Endothelial cell of umbilical vein (primary cell): Measurements from ENCODE around the gene ADD2. TPM values are rescaled to one million over a fixed set of nuclear protein-coding genes. Genes with fewer than 3 reads are reported as not detected.

Experiments
- BruUV-seq: library from RNA; stranded (reverse); fragments of 400-500 nt; replicated peaks from 2 replicates; lab custom pipeline; 2021; lab: Mats Ljungman, UMichigan
- CTCF ChIA-PET: fragments of 300-600, 350-600 bp; sonication (Branson Sonifier 250); formaldehyde crosslinking; loops from one replicate; lab custom pipeline; 2021; ENCODE audit warnings: antibody characterized with exemption, inconsistent platforms; lab: Charles Lee
- POLR2A ChIA-PET: fragments of 300-600, 350-600 bp; sonication (Branson Sonifier 250); formaldehyde crosslinking; loops from one replicate; lab custom pipeline; 2021; ENCODE audit warnings: antibody characterized with exemption, inconsistent platforms; lab: Charles Lee
- DNase-seq: peaks from one replicate; pipeline ENCODE4 v3.0.0-alpha.2; 2011; ENCODE audit warnings: low read depth, low spot score
- FAIRE-seq: peaks from 2 replicates; lab custom pipeline; 2011; peaks lifted over from hg19 to GRCh38; lab: Jason Lieb, UNC
- H2AFZ ChIP-seq: 2 replicates; pipeline ENCODE4 v1.6.0; 2012; ENCODE audit warnings: low read depth, low read length, control low read depth, inconsistent platforms
- H3K27ac ChIP-seq: 2 replicates; pipeline ENCODE4 v1.5.1; 2011; ENCODE audit warnings: low read depth, mild to moderate bottlenecking, control low read depth, low read length, moderate library complexity; ENCODE audit not compliant: insufficient read depth
- H3K27me3 ChIP-seq, 2 experiments: 2 replicates each; pipeline versions ENCODE4 v1.6.0 to v1.6.1; 2011; ENCODE audit warnings: low read length in 2 of 2, mixed read lengths in 1 of 2; ENCODE audit not compliant: control insufficient read depth in 2 of 2, insufficient read depth in 2 of 2
- H3K36me3 ChIP-seq, 2 experiments: 2 replicates in 1 of 2; 3 replicates in 1 of 2; pipeline ENCODE4 v1.5.1; 2011; ENCODE audit warnings: low read length in 2 of 2, mild to moderate bottlenecking in 1 of 2, moderate library complexity in 1 of 2; ENCODE audit not compliant: control insufficient read depth in 2 of 2, insufficient read depth in 2 of 2; ENCODE audit errors: extremely low read depth in 1 of 2
- H3K4me1 ChIP-seq: 3 replicates; pipeline ENCODE4 v1.5.1; 2011; ENCODE audit warnings: mild to moderate bottlenecking, low read length; ENCODE audit not compliant: control insufficient read depth, insufficient read depth; ENCODE audit errors: extremely low read depth
- H3K4me2 ChIP-seq: 2 replicates; pipeline ENCODE4 v1.6.1; 2011; ENCODE audit warnings: low read length, control low read depth, mixed read lengths; ENCODE audit not compliant: insufficient read depth
- H3K4me3 ChIP-seq, 3 experiments: fragments of 200-600 bp in 1 of 3; sonication (generic), shearing (Covaris generic) in 1 of 3; replicated peaks in 1 of 3; 2 replicates each; pipeline ENCODE4 v1.5.1; 2011 to 2016; ENCODE audit warnings: control low read depth in 3 of 3, low read length in 3 of 3, mild to moderate bottlenecking in 2 of 3, inconsistent platforms in 1 of 3, low read depth in 1 of 3, moderate library complexity in 1 of 3; ENCODE audit not compliant: insufficient read depth in 1 of 3
- H3K79me2 ChIP-seq: 2 replicates; pipeline ENCODE4 v1.6.0; 2012; ENCODE audit warnings: low read length, inconsistent platforms; ENCODE audit not compliant: control insufficient read depth, insufficient read depth
- H3K9ac ChIP-seq: replicated peaks from 2 replicates; pipeline ENCODE3; 2011; ENCODE audit warnings: low read length, control low read depth; ENCODE audit not compliant: insufficient read depth; ENCODE audit errors: extremely low read depth
- H3K9me1 ChIP-seq: replicated peaks from 3 replicates; pipeline ENCODE4 v1.6.0; 2011; ENCODE audit warnings: mild to moderate bottlenecking, low read length; ENCODE audit not compliant: control insufficient read depth, insufficient read depth; ENCODE audit errors: extremely low read depth
- H3K9me3 ChIP-seq: replicated peaks from 2 replicates; pipeline ENCODE4 v1.5.1; 2012; ENCODE audit warnings: low read length, inconsistent platforms; ENCODE audit not compliant: control insufficient read depth, insufficient read depth
- H4K20me1 ChIP-seq: replicated peaks from 2 replicates; pipeline ENCODE3; 2011; ENCODE audit warnings: mild to moderate bottlenecking, low read length; ENCODE audit not compliant: control insufficient read depth, insufficient read depth; ENCODE audit errors: extremely low read depth
- FOS ChIP-seq: IDR thresholded peaks from 2 replicates; pipeline ENCODE4 v1.6.1; 2011; ENCODE audit warnings: mild to moderate bottlenecking, low read length, moderate library complexity, borderline replicate concordance; ENCODE audit not compliant: insufficient read depth
- JUN ChIP-seq: IDR thresholded peaks from 2 replicates; pipeline ENCODE4 v1.6.1; 2011; ENCODE audit warnings: borderline replicate concordance, low read depth; ENCODE audit not compliant: insufficient read length, insufficient read depth
- MYC ChIP-seq: IDR thresholded peaks from one replicate; pipeline ENCODE4 v1.6.1; 2011; ENCODE audit warnings: mild to moderate bottlenecking, low read depth, low read length
- POLR2AphosphoS5 ChIP-seq: IDR thresholded peaks from 2 replicates; pipeline ENCODE4 v1.6.1; 2012; ENCODE audit warnings: low read depth, mild to moderate bottlenecking, control low read depth, low read length, moderate library complexity; ENCODE audit not compliant: insufficient read depth
- dilution Hi-C: fragments of 300-500 bp; cut with MboI; formaldehyde crosslinking; loops from one replicate; pipeline ENCODE4 v1.15.0; 2019; ENCODE audit warnings: low sequenced_read_pairs; ENCODE audit not compliant: extremely low pct_ligation_motif_present
- intact Hi-C: fragments of 100-400 bp; cut with micrococcal nuclease; formaldehyde crosslinking; loops from one replicate; pipeline ENCODE4 v1.10.0; 2022
- polyA plus RNA-seq, 4 experiments: library from polyadenylated mRNA; depleted of rRNA in 3 of 4; stranded (reverse) in 3 of 4; unstranded in 1 of 4; fragments of >200 nt; gene quantifications; 2 replicates each; pipeline versions ENCODE4 v1.2.1 to v1.2.3, GENCODE V29; 2011 to 2012; ENCODE audit warnings: missing spikeins in 1 of 4
- total RNA-seq: library from RNA; stranded (reverse); gene quantifications from 2 replicates; pipeline ENCODE4 v1.2.3, GENCODE V29; 2021
- TF ChIP-seq, protein P1 (sequence below), 2 donors: IDR thresholded peaks; 1 replicate in 1 of 2; 2 replicates in 1 of 2; pipeline ENCODE4 v1.5.1; 2011; ENCODE audit warnings: low read length in 2 of 2, mild to moderate bottlenecking in 2 of 2, moderate library complexity in 2 of 2, control low read depth in 1 of 2, inconsistent platforms in 1 of 2, low read depth in 1 of 2; ENCODE audit not compliant: insufficient read depth in 1 of 2; ENCODE audit errors: extremely low read depth in 1 of 2
- TF ChIP-seq, protein P2 (sequence below): IDR thresholded peaks from 2 replicates; pipeline ENCODE4 v1.6.1; 2011; ENCODE audit not compliant: insufficient read depth, insufficient read length

The ADD2 gene
- total and polyA plus RNA-seq, 2 donors (not counting 3 experiments of a cell fraction or from before 2014, with no cell fraction given) = 0.17 TPM; not detected in 1

DNA sequence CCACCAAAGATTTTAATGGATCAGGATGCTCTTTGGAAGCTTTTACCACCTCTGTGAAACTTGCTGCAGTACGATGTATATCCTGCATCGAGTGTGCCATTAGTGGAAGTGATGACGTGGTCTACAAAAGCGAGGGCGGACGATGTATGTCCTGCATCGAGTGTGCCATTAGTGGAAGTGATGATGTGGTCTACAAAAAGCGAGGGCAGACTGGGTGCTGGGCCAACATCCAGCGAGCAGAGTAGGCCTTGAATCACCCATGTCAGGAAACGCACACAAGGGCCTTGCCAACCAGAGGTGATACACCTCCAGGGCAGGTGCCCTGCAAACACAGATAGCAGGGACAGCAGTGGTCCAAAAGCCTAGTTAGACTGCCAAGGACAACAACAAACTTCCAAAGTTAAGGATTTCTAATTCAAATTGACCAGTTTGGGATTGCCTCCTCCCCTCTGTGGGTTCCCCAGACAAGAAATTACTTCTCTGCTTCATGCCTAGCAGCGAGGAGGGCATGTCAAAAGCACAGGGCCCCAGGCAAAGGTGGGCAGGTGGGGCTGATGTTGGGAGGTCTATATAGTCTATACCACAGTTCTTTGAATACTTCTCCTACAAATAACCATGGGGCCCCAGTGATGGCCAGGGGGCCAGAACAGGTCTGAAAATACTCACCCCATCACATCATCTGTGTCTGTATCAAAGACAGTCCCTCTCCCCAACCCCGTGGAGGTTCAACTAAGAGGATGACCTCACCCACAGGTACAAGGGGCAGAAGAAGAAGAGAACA is 70.2 kb downstream of the ADD2 start:
- Histone ChIP-seq H3K27me3 (peaks cover 0 to 3% of the 10 kb centered on the region in 2 experiments), H3K4me2 (no peak overlapping the region), H3K36me3 (no peaks in the 10 kb centered on the region), H3K9me3 (no peaks in the 10 kb centered on the region), H3K4me3 (no peak overlapping the region), H2AFZ (no peak overlapping the region), H3K4me1 (no peaks in the 10 kb centered on the region), H4K20me1 (no peaks in the 10 kb centered on the region), H3K27ac (no peak overlapping the region), H3K9me1 (no peaks in the 10 kb centered on the region), H3K79me2 (no peaks in the 10 kb centered on the region), H3K9ac (no peak overlapping the region)
- dilution Hi-C loops (no loop called here), intact Hi-C loops (no loop called here)
- POLR2A ChIA-PET = no interaction called here
- TF ChIP-seq, protein P1, sequence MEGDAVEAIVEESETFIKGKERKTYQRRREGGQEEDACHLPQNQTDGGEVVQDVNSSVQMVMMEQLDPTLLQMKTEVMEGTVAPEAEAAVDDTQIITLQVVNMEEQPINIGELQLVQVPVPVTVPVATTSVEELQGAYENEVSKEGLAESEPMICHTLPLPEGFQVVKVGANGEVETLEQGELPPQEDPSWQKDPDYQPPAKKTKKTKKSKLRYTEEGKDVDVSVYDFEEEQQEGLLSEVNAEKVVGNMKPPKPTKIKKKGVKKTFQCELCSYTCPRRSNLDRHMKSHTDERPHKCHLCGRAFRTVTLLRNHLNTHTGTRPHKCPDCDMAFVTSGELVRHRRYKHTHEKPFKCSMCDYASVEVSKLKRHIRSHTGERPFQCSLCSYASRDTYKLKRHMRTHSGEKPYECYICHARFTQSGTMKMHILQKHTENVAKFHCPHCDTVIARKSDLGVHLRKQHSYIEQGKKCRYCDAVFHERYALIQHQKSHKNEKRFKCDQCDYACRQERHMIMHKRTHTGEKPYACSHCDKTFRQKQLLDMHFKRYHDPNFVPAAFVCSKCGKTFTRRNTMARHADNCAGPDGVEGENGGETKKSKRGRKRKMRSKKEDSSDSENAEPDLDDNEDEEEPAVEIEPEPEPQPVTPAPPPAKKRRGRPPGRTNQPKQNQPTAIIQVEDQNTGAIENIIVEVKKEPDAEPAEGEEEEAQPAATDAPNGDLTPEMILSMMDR (IDR thresholded peaks at IDR 0.05; ENCODE audit: extremely low read depth in 1 of 2, insufficient read depth in 1 of 2, low read depth in 1 of 2, low read length in 2 of 2) = no peak
- TF ChIP-seq, protein P2, sequence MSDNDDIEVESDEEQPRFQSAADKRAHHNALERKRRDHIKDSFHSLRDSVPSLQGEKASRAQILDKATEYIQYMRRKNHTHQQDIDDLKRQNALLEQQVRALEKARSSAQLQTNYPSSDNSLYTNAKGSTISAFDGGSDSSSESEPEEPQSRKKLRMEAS = no peak
- TF ChIP-seq MYC (no peak), POLR2AphosphoS5 (no peak), FOS (no peak), JUN (no peak)
- FAIRE-seq (no peak), DNase-seq (no peak)
- no TSS peak for BruUV-seq
- CTCF ChIA-PET = no interaction called here
